Measurements from ENCODE around the gene ZNF544. TPM values are rescaled to one million over a fixed set of nuclear protein-coding genes. Genes with fewer than 3 reads are reported as not detected.

Gene ZNF544
- total and polyA plus RNA-seq, 12 donors: 10.8 to 170 (median 30.4) TPM

DNA sequence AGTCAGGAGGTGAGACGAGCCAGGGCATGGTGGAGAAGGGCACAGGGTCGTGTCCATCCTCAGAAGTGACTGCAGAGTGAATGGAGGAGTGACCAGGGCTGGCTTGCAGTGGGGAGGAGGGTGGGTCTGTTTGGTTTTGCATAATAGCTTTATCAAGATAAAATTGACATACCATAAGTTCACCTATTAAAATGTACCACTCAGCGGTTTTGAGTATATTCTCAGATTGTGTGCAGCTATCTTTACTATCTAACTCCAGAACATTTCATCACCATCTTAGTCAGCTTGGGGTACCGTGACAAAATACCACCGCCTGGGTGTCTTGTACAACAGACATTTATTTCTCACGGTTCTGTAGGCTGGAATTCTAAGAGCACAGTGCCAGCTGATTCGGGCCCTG is 63.2 kb downstream of the ZNF544 start:
- 95 to 98% (median 97%) methylated on average over 7 of the region's 7 CpGs for WGBS, 4 donors
- H3K4me3 ChIP-seq: no peak overlapping the region
- H3K9me3 ChIP-seq (replicated peaks in 1 of 3): peaks cover 0 to 18% (median 0%) of the 10 kb centered on the region in 3 donors
- H3K4me1 ChIP-seq (replicated peaks in 1 of 2): no peaks in the 10 kb centered on the region
- no peaks in the 10 kb centered on the region for H3K27me3 ChIP-seq
- DNase-seq: no peak
- TF ChIP-seq, protein P1, sequence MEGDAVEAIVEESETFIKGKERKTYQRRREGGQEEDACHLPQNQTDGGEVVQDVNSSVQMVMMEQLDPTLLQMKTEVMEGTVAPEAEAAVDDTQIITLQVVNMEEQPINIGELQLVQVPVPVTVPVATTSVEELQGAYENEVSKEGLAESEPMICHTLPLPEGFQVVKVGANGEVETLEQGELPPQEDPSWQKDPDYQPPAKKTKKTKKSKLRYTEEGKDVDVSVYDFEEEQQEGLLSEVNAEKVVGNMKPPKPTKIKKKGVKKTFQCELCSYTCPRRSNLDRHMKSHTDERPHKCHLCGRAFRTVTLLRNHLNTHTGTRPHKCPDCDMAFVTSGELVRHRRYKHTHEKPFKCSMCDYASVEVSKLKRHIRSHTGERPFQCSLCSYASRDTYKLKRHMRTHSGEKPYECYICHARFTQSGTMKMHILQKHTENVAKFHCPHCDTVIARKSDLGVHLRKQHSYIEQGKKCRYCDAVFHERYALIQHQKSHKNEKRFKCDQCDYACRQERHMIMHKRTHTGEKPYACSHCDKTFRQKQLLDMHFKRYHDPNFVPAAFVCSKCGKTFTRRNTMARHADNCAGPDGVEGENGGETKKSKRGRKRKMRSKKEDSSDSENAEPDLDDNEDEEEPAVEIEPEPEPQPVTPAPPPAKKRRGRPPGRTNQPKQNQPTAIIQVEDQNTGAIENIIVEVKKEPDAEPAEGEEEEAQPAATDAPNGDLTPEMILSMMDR (IDR thresholded peaks at IDR 0.05): no peak
- TF ChIP-seq POLR2A (IDR thresholded peaks at IDR 0.05): no peak
- intact Hi-C loops (cut with DNase I): no loop called here
- no peak overlapping the region for H3K27ac ChIP-seq
- peaks cover 0 to 70% of the 10 kb centered on the region in 2 donors for H3K36me3 ChIP-seq (replicated peaks in 1 of 2)

- Histone ChIP-seq H3K27ac (no peak overlapping the region), H3K36me3 (replicated peaks in 1 of 2) (peaks cover 0 to 53% of the 10 kb centered on the region in 2 donors), H3K4me1 (replicated peaks in 1 of 2) (no peaks in the 10 kb centered on the region), H3K27me3 (no peaks in the 10 kb centered on the region), H3K4me3 (no peak overlapping the region), H3K9me3 (replicated peaks in 1 of 3) (peaks cover 0 to 18% (median 0%) of the 10 kb centered on the region in 3 donors)
- TF ChIP-seq, protein P1 (IDR thresholded peaks at IDR 0.05): no peak
- TF ChIP-seq POLR2A (IDR thresholded peaks at IDR 0.05): no peak
- WGBS, 4 donors: 95 to 98% (median 97%) methylated on average over 14 to 22 of the region's 22 CpGs
- DNase-seq: no peak
- intact Hi-C loops (cut with DNase I): no loop called here
These were observed 66.1 kb downstream of the ZNF544 start for GRCh38 chr19:58294743-58295374.

- intact Hi-C loops (cut with DNase I): no loop called here
- H3K9me3 ChIP-seq (replicated peaks in 1 of 3): peaks cover 0 to 18% (median 0%) of the 10 kb centered on the region in 3 donors
These were observed 67.4 kb downstream of the ZNF544 start for GRCh38 chr19:58296104-58296503.

GRCh38 chr19:58300620-58301019 is 71.9 kb downstream of the ZNF544 start:
- no peak overlapping the region for H3K27ac ChIP-seq
- peaks cover 0 to 3% (median 0%) of the 10 kb centered on the region in 3 donors for H3K9me3 ChIP-seq (replicated peaks in 1 of 3)
- TF ChIP-seq, protein P1 (IDR thresholded peaks at IDR 0.05): no peak
- TF ChIP-seq POLR2A (IDR thresholded peaks at IDR 0.05): no peak
- intact Hi-C loops (cut with DNase I): no loop called here
- H3K36me3 ChIP-seq (replicated peaks in 1 of 2): peaks cover 0 to 5% of the 10 kb centered on the region in 2 donors
- 92 to 97% (median 94%) methylated on average over 6 to 7 of the region's 7 CpGs for WGBS, 4 donors
- H3K4me3 ChIP-seq: no peak overlapping the region
- no peaks in the 10 kb centered on the region for H3K4me1 ChIP-seq (replicated peaks in 1 of 2)
- H3K27me3 ChIP-seq: no peaks in the 10 kb centered on the region
- no peak for DNase-seq

More at GRCh38 chr19:58296104-58296503, 67.4 kb downstream of the ZNF544 start:
- H3K4me1 ChIP-seq (replicated peaks in 1 of 2): no peaks in the 10 kb centered on the region
- 92 to 97% (median 94%) methylated on average over 7 of the region's 7 CpGs for WGBS, 4 donors
- TF ChIP-seq, protein P1 (IDR thresholded peaks at IDR 0.05): no peak
- TF ChIP-seq POLR2A (IDR thresholded peaks at IDR 0.05): no peak
- no peak overlapping the region for H3K27ac ChIP-seq
- no peaks in the 10 kb centered on the region for H3K27me3 ChIP-seq
- peaks cover 0 to 42% of the 10 kb centered on the region in 2 donors for H3K36me3 ChIP-seq (replicated peaks in 1 of 2)
- DNase-seq: no peak
- no peak overlapping the region for H3K4me3 ChIP-seq
